OCI-LY3 (cell line): ENCODE measurements around the gene OIT3.
"Not testable (repeated sequence)": the region's sequence is repeated elsewhere in the genome, so short reads cannot be mapped to it uniquely, and the experiment has no call there.

ENCODE experiments used
- EZH2phosphoT487 ChIP-seq: fragments of 200-600 bp; shearing (Covaris generic); IDR thresholded peaks from 2 replicates; pipeline ENCODE4 v1.6.1; 2018; ENCODE audit warnings: antibody characterized with exemption, mixed run types, low read depth
- TF ChIP-seq, protein P1 (sequence below): fragments of 200-600, 300-600 bp; sonication (generic); IDR thresholded peaks from 2 replicates; pipeline ENCODE4 v1.5.1; 2014; ENCODE audit warnings: antibody characterized with exemption, low read length, low read depth

DNA sequence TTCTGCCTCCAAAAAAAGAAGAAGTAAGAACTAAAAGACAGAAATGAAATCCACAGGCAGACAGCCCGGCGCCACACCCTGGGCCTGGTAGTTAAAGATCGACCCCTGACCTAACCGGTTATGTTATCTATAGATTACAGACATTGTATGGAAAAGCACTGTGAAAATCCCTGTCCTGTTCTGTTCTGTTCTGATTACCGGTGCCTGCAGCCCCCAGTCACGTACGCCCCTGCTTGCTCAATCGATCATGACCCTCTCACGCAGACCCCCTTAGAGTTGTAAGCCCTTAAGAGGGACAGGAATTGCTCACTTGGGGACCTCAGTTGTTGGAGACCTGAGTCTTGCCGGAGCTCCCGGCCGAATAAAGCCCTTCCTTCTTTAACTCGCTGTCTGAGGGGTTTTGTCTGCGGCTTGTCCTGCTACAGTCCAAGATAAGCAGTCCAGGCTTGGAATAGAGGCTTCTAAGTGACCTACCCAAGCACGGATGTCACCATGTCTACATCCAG lies 10.5 kb downstream of the OIT3 start:
- TF ChIP-seq, protein P1, sequence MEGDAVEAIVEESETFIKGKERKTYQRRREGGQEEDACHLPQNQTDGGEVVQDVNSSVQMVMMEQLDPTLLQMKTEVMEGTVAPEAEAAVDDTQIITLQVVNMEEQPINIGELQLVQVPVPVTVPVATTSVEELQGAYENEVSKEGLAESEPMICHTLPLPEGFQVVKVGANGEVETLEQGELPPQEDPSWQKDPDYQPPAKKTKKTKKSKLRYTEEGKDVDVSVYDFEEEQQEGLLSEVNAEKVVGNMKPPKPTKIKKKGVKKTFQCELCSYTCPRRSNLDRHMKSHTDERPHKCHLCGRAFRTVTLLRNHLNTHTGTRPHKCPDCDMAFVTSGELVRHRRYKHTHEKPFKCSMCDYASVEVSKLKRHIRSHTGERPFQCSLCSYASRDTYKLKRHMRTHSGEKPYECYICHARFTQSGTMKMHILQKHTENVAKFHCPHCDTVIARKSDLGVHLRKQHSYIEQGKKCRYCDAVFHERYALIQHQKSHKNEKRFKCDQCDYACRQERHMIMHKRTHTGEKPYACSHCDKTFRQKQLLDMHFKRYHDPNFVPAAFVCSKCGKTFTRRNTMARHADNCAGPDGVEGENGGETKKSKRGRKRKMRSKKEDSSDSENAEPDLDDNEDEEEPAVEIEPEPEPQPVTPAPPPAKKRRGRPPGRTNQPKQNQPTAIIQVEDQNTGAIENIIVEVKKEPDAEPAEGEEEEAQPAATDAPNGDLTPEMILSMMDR, result not testable (repeated sequence)
- not testable (repeated sequence) for TF ChIP-seq EZH2phosphoT487
